Measurements from ENCODE around the gene RXRA. TPM values are rescaled to one million over a fixed set of nuclear protein-coding genes. Genes with fewer than 3 reads are reported as not detected.

The RXRA gene
- total RNA-seq, 1 donor from 2014 or later: 29.6 TPM

DNA sequence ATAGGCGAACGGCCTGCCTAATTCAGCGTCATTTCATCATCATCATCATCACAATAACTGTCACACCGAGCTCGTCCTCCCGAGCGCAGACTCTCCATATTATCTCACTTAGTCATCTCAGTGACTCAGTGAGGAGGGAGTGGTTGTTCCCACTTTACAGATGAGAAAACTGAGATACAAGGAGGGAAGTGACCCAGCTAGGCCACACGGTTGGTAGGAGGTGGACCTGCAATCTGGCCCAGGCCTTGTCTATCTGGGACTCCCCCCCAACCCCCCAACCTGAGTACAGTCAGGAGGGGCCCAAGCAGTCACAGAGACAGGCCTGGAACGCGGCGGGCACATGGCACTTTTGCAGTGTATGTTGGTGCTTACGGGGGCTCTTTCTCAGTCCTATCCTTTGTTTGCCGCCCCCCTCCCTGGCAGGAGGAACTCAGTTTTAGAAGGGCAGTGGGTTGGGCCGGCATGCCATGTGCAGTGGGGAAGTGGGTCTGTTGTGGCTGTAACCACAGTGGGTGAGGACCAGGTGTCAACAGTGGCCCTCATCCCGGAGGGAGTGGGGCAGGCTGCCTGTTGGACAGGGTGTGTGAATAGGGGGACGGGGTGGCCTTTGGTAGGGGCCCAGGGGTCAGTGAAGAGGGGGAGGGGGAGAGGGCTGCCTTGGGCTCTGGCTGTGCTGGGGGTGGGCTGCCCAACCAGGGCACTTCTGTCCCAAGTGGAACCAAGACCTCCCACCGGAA is 1.7 kb upstream of the RXRA start:
- no peak for DNase-seq

DNA sequence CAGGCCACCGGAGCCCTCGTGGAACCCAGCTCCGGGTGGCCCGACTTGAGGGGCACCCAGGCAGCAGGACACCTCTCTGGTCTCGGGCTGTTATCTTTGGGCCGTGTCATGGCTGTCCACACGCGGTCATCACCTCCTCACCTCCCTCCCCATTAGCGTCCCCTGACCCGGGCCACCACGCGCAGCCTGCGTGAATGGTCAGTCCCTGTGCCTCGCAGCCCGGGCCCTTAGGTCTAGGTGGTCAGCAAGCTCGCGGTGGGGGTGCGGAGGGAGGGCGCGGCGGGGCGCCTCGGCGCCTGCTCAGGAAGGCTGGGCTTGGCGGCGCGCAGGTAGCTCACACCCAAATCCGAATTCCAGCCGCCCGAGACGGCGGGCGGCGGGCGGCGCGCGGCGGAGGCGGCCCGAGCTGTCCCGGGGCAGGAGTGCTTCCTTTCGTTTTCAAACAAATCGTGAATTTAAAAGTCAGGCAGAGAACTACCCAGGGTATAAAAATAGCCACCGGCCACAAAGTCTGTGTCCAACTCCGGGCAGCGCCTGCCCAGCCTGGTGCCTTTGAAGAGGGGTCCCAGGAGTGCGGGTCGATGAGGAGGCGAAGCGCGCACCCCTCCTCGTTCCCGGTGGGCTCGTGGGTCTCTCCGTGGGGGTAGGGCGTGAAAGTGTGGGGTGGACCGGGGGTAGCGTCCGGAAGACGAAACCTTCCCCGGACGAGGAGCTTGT is 1.0 kb upstream of the RXRA start:
- no peak for DNase-seq

DNA sequence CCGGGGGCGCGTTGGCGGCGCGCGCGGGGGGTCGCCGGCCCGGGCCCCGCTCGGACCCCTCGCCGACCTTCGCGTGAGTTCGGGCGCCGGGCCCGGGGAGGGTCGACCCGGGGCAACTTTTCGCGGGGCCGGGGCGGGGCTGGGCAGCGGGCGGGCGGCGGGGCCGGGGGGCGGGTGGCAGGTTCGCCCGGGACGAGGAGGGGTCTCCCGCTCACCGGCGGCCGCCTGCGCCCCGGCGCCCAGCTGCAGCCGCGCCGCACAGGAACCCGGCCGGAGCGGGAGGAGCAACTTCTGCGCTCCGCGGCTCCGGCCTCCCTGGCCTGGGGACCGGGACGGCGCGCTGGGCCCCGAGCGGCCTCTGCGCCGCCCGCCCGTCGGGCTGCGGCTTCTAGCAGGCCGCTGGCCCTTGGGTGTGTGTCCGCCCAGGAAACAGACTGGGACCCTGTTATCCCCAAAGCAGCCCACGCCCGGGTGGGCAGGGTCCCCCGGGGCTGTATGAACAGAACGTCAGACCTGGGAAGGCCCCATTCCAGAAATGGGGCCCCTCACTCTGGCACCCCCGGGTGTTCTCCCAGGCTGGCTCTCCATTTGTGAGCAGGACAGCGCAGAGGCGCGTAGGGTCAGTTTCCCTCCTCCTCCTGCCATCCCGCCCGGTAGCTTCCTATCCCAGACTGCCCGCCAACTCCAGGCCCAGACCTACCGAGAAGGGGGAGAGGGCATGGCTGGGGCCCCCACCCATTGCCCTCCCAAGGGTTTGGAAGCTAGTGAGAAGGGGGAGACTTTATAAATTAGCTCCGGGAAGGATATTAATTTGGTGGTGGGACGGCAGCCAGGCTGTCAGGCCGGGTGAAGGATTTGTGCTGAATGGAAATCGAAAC is 708 bp downstream of the RXRA start:
- DNase-seq: no peak

DNA sequence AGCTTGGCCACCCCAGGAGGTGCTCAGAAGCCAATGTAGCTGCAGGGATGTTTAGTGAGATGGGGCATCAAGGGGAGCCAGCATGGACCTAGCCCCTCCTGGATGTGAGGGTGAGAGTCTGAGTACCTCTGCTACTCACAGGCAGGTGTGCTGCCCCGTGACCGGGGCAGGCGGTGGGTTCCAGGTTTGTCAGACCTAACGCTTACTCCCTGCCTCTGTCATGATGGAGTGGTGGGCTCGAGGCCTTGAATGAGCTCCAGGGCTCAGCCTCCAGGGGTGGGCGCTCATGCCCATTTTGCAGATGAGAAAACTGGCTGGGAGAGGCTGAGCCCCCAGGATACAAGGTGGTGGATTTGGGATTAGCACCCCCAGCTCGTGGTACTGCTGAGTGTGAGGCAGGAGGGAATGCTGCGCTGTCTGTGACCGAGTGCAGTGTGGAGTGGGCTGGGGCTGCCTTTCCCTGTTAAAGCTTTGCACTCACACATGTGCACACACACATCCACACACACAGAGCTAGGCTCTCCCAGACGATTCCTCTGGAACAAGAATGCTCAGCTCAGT is 1.5 kb downstream of the RXRA start:
- DNase-seq: no peak

DNA sequence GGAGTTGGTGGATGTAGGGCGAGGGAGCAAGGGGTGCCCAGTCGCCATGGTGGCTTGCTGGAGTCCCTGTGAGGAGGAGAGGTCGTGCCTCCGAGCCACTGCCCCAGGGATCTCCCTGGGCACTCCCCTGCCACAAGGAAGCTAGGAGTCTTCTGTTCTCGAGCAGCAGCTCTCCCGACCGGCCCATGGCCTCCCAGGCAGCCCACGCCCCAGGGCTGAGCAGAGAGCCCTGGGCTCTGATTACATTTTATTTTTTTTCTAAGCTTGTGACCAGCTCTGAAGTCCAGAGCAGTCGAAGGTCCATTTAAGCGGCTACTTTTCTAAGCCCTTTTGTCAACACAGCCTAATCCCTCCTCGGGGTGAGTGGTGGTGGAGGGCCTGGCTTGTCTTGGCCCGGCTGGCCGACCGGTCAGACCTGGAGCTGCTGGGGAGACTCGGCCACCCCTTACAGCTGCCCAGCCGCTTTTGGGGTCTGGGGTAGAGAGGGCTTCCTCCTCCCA is 2.1 kb downstream of the RXRA start:
- no peak for DNase-seq

DNA sequence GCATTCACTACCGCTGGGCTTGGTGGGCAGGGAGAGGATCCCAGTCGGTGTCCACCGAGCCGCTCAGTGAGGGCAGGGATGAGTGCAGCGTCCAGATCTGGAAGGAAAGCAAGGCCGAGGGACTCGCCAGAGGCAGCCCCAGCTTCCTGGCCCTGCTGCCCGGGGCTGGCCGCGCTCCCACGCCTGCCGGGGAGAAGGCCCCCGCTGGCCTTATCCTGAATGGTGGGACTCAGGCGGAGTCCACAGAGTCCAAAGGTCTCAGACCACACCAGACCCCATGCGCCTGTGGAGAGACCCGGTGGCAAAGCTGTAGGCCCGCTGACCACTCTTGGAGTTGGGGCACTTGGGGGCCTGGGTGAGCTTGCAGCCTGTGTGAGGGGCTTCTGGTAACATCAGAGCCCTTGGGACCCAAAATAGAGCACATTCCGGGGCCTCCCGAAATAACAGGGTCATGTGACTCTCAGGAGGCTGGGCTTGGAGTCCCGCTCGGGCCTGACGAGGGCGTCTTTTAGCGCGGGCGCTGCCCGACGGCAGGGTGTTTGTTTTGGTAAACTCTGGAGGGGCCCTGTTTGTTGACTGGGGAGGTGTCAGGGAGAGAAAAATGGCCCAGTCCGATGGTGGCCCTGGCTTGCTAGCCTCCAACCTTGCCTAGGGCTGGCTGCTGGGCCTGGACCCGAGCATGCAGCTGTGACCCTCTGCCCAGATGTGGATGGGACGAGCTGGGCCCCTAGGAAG is 2.8 kb downstream of the RXRA start:
- DNase-seq: peak; percentile 35

DNA sequence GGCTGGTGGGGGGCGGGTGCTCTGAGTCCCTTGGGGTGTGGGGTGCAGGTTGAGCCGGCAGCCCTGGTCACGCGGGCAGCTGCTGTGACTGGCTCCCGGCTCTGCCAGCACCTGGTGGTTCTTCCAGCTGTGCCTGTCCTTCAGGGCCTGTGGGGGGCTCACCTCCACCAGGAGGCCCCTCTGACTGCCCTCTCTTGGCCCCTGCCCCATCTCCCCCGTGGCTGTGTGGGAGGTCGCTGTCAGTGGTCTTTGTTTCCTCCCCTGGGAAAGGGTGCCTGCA is 3.3 kb downstream of the RXRA start:
- no peak for DNase-seq

DNA sequence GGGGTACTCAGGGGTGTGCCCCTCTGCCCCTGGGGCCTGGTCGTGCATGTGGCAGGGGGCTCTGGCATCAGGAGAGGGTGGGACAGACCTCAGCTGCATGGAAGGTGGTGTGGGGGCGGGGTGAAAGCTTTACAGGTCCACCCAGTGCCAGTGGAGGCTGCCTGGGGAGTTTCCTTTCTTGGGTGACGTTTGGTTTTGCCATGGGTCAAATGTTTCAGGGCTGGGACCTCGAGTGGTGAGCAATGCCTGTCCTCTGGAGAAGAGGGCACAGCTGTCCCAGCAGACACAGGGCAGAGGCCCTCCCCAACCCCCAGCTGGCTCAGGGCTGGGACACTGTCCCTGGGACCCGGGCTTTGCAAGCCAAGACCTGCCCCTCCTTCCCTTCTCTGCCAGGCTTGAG is 3.6 kb downstream of the RXRA start:
- no peak for DNase-seq

DNA sequence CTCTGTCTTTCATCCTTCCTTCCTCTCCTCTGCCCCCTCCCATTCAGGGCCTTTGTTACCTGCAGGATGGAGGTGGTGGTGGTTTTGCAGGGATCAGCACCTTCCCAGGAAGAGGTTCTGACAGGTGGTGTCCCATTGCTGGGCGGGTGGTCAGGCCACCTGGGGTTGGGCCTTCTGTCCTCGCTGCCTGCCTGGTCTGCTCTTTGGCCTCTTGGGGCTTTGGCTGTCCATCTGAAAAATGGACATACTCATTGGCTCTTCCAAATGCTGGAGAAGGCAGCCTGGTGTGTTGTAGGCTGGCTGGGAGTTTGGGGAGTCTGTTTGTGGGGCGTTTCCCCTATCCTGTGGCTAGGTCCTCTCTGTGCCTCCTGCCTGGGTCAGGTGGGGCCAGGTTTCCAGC is 4.3 kb downstream of the RXRA start:
- no peak for DNase-seq

DNA sequence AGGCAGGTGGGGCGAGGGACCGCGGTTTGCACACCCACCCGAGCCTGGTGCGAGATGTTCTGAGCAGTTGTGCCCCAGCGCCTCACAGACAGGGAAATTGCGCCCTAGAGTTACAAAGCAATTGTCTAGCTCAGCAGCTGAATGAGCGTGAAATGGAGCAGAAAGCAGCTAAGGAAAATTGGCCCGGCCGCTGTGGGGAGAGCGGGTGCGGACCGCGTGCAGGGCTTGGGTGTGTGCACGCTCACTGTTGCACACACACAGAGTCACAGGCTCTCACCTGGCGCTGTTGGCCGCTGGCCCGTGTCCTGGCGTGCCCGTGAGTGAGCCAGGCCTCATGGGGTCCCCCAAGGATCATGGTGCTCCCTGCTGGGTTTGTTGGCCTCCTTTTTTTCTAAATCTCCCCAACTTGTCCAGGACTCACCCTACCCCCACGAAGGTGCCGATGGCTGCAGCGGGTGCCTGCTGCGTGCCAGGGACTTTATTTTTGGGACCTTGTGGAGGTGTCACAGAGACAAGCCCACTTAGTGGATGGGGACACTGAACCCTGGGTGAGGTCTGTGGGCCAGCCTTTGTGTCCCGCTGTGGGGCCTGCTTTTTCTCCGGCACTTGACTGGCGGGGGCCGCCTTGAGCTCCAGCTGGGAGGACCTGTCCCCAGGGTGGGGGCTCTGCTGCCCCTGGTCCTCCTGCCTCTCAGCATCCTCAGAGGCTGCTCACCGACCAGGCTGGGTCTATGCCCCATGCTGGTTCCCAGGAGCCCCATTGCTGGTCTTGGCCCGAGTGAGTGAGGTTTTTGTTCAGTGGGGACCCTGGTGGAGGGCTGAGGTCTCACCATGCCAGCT is 5.2 kb downstream of the RXRA start:
- no peak for DNase-seq

DNA sequence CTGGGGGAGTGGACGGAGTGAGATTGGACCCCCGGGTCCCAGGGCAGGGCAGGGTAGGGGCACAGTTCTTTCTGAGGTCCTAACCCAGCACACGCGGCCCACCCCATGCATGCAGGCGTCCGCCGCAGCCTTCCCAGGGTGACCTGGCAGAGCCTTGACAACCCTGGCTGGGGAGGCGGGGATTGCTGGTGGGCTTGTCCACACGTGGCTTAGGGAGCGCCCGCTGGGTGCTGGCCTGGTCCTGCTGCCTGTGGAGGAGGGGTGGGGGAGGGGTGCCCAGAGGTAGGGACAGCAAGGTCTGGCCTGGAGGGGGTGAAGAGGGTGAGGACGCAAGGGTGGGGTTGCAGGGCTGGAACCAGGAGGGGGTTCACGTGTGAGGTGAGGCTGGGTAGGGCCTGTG is 6.0 kb downstream of the RXRA start:
- no peak for DNase-seq

DNA sequence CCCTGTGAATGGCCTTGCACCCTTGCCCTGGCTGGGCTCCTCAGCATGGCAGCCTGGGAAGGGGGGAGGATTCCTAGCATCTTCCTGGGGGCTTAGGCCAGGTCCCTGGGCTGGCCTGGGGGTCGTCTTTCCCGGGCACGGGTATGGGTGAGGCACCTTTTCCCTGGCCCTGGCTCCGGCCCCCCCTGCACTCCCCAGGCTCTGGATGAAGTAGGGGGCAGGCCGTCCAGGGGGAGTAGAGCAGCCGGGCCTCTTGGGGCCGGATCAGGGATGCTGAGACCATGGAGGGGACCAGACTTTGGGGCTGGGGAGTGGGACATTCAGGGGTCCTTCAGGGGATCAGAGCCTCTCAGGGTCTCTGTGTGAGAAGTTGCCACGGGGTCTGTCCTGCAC is 6.6 kb downstream of the RXRA start:
- no peak for DNase-seq

DNA sequence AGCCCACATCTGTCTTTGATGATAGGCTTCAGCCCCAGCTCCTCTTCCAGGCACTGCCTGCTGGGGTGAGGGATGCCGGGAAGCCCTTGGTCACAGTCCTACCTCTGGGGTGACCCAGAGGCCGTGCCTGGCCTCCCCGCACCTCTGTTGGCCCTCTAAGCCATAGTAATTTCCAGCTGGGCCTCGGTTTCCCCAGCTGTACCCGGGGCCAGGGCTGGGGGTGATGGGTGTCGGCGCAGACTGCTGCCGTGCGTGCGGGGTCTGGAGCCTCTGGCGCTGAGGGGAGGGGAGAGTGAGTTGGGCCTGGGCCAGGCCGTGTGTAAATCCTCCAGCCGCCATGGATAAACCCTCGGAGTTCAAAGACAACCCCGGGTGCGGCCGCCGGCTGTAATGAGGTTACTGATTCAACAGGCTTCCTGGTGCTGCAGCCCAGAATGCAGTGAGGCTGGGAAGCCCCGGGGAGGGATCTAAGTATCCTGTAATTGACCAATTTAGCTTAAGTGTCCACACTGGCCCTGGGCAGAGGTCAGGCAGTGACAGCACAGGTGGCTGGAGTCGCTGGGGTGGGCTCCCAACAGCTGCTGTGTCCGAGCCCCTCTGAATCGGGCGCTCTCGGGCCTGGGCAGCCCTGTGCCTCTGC is 7.1 kb downstream of the RXRA start:
- DNase-seq: no peak

DNA sequence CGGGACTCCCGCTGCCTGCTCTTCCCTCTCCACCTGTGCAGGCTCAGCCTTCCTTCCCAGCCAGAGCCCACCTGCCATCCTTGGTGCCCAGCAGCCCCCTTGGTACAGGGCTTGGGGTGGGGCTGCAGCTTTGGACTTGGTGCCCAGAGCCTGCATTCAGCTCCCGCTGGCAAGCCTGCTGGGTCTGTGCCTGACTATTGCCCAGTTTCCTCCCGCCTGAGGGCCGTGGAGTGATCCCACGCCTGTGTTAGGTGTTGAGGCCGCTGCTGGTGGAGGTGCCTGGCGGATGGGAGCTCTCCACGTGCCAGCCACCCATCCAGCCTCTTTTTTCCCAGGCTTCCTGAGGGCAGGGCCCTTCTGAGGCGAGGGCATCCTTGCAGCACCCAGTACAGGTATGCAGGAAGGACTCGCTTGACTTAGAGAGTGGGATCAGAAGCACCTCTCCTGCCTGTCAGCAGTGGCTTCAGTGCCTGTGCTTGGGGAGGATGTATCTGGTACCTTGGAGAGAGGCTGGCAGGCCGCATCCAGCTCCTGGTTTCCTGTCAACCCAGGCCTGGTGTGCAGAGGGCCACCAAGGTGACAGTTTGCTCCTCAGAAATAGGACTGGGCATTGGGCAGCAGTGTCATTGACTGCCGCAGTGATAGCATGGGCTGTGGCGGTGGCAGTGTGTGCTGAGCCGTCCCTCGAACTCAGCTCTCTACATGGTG is 7.8 kb downstream of the RXRA start:
- DNase-seq: no peak

DNA sequence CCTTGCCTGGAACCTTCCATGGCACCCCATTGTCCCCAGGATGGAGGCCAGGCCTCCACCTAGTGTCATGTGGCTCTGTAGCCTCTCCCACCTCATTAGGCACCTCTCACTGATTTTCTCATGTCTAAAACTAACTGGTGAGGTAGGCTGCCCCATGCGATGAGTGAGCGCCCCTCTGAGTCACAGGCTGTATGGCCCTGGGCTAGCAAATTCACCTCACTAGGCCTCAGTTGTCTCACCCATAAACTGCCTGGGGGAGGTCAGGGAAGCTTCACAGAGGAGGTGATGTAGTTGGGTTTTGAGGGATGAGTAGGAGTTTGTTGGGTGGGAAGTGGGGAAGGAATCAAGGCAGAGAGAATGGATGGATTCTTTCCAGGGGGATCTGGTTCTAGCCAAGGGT is 8.8 kb downstream of the RXRA start:
- DNase-seq: no peak

DNA sequence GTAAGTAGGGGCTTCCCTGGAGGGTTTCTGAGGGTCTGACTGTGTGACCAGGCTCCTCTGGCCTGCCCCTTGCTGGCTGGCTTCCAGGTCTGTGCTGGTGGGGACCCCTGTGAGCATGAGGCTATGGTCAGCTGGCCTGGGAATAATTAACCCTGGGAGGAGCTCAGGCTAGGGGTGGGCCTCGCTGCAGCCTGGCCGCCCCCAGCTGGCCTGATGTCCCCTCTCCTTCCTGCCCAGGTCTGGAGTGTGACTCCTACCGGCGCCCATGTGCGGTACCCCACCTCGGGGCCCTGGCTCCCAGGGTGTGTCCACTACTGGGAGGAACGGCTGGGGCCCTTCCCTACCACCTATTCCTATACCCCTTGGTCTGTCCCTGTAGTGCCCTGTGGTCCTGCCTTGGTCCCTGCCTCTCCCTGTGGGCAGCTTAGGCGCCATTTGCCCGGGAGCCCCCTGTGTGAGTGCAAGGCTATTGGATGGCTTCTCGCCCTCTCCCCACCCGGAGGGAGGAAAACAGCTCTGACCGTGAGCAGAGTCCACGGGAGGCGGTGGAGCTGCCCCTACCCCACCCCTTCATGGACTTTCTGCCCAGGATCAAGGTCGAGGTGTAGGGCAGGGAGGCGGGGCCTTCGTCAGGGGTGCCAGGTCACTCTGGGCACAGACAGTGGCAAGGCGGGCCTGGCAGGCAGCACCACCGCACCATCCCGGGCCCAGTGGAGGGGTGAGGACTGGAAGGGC is 9.4 kb downstream of the RXRA start:
- no peak for DNase-seq

DNA sequence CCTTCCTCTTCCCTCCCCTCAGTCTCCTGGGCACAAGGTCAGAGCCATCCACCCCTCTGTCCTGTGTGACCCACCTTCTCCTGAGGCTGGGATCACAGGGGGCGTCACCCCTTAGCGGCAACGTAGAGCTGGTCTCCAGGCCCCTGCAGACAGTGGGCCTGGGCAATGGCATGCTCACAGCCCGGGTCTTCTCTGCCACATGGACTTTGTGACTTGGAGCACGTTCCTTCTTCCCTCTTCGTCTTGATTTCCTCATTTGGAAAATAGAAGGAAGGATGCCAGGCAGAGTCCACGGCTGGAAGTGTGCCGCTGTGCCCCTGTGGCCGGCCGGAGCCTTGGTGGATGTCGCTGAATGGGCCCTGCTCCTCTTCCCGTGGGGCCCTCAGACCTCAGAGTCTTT is 10.0 kb downstream of the RXRA start:
- DNase-seq: no peak

DNA sequence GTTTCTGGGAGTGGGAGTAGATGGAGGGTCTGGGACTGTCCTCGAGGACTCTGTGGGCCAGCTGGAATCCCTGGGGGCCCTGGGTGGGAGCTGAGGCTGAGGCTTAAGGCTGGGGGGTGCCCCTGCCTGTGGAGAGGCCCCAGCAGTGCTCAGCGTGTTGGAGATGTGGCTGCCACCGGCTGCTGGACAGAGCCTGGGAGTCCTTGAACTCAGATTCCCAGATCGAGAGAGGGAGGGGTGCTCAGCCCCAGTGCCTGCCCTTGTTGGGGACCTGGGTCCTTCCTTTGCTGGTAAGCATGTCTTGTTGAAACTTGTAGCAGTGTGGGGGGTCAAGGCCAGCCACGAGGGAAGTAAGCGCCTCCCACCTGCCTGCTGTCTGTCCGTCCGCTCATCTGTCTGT is 10.7 kb downstream of the RXRA start:
- DNase-seq: no peak

DNA sequence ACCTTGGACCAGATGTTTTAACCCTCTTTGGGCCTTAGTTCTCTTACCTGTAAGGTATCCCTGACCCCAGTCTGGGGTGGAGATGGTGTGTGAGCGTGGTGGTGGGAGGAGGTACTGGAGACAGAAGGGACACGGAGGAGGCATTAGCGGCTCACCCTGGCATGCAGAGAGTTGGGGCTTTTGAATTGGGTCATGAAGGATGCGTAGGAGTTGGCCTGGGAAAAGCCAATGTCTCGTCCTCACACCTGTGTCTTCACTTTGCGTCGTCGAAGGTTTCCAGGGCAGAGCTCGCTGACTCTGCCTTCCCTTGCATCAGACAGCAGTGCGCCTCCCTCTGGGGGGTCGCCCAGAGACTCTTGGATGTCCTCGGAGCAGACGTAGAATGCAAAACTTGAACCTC is 11.2 kb downstream of the RXRA start:
- no peak for DNase-seq

Measured in skin of body (tissue), 2 donors.